H1 (cell line): ENCODE results near the gene CCDC51.
A peak's percentile ranks its signal among the peaks of the same experiment; 100 is the strongest.

ENCODE experiments used
- ATF2 ChIP-seq: IDR thresholded peaks from 2 replicates; pipeline ENCODE4 v1.6.1; 2012; ENCODE audit warnings: low read length, inconsistent platforms
- CTCF ChIP-seq, 3 experiments: IDR thresholded peaks; 1 replicate in 2 of 3; 2 replicates in 1 of 3; pipeline versions ENCODE4 v1.5.1 to v1.6.1; 2011; ENCODE audit warnings: low read length in 3 of 3, mild to moderate bottlenecking in 3 of 3, inconsistent platforms in 2 of 3, low read depth in 1 of 3, moderate library complexity in 1 of 3; ENCODE audit not compliant: insufficient read depth in 1 of 3; ENCODE audit errors: control extremely low read depth in 1 of 3
- FOSL1 ChIP-seq: IDR thresholded peaks from 2 replicates; pipeline ENCODE4 v1.6.1; 2011; ENCODE audit warnings: mild to moderate bottlenecking, low read depth, low read length, moderate library complexity; ENCODE audit not compliant: insufficient read depth
- KDM1A ChIP-seq: fragments of 200-600, 300-600 bp; sonication (generic); IDR thresholded peaks from 2 replicates; pipeline ENCODE4 v1.7.1; 2016; ENCODE audit warnings: mild to moderate bottlenecking, low read length, borderline replicate concordance
- MAFK ChIP-seq: IDR thresholded peaks from 2 replicates; pipeline ENCODE4 v1.6.1; 2012; ENCODE audit warnings: low read depth, mild to moderate bottlenecking, improper control_type of control experiment, low read length
- POLR2A ChIP-seq, 2 experiments: IDR thresholded peaks; 1 replicate in 1 of 2; 2 replicates in 1 of 2; pipeline ENCODE4 v1.6.1; 2011; ENCODE audit warnings: low read depth in 2 of 2, low read length in 2 of 2, mild to moderate bottlenecking in 2 of 2; ENCODE audit errors: control extremely low read depth in 1 of 2
- POLR2AphosphoS5 ChIP-seq: IDR thresholded peaks from 2 replicates; pipeline ENCODE4 v1.6.1; 2011; ENCODE audit warnings: low read depth, low read length
- RNF2 ChIP-seq: fragments of 200-900, 300-1000 bp; sonication (generic); IDR thresholded peaks from 2 replicates; pipeline ENCODE4 v1.7.1; 2016; ENCODE audit warnings: borderline replicate concordance, low read depth, mild to moderate bottlenecking, antibody characterized with exemption, low read length; ENCODE audit not compliant: poor library complexity, severe bottlenecking; ENCODE audit errors: missing control alignments

- TF ChIP-seq POLR2A (IDR thresholded peaks at IDR 0.05; ENCODE audit: control extremely low read depth in 1 of 2, low read depth in 2 of 2, low read length in 2 of 2) (no peak), KDM1A (no peak), CTCF (IDR thresholded peaks at IDR 0.05; ENCODE audit: control extremely low read depth in 1 of 3, insufficient read depth in 1 of 3, low read depth in 1 of 3, low read length in 3 of 3) (peak in 1 of 3 experiments; percentile 33; a peak in 1 of 4 replicates), RNF2 (no peak), FOSL1 (no peak), ATF2 (no peak), POLR2AphosphoS5 (0 out of 2 replicates have a peak, but pooled peaks have one; percentile 13), MAFK (no peak)
Observed at GRCh38 chr3:48475188-48475587, 35.3 kb upstream of the CCDC51 start.
